GM19324 (cell line): Measurements from ENCODE around the gene VPS8.

Experiments used
- ATAC-seq: cut with Tn5 transposase; IDR thresholded peaks from one replicate; pipeline ENCODE4 v1.9.1; 2021; ENCODE audit warnings: mild to moderate bottlenecking, moderate library complexity; ENCODE audit not compliant: unreplicated experiment, low FRiP score

VPS8 gene

GRCh38 chr3:185037801-185038200, 225.8 kb downstream of the VPS8 start:
- ATAC-seq: no peak

GRCh38 chr3:185040425-185040824, 228.5 kb downstream of the VPS8 start:
- ATAC-seq: no peak

- no peak for ATAC-seq
These were observed 229.6 kb downstream of the VPS8 start for GRCh38 chr3:185041540-185041939.

GRCh38 chr3:185042312-185043050, 230.5 kb downstream of the VPS8 start:
- no peak for ATAC-seq

- no peak for ATAC-seq
These were observed 234.2 kb downstream of the VPS8 start for GRCh38 chr3:185046164-185046515.

GRCh38 chr3:185046603-185047002, 234.6 kb downstream of the VPS8 start:
- ATAC-seq: no peak

- ATAC-seq: no peak
These were observed 237.7 kb downstream of the VPS8 start for GRCh38 chr3:185049710-185050109.

GRCh38 chr3:185051801-185052200, 239.8 kb downstream of the VPS8 start:
- ATAC-seq: no peak

GRCh38 chr3:185052631-185053030, 240.7 kb downstream of the VPS8 start:
- no peak for ATAC-seq

GRCh38 chr3:185056908-185057307, 244.9 kb downstream of the VPS8 start:
- no peak for ATAC-seq

- ATAC-seq: no peak
These were observed 245.9 kb downstream of the VPS8 start for GRCh38 chr3:185057829-185058228.

GRCh38 chr3:185058796-185059195, 246.8 kb downstream of the VPS8 start:
- no peak for ATAC-seq

- no peak for ATAC-seq
These were observed 247.8 kb downstream of the VPS8 start for GRCh38 chr3:185059766-185060165.

- no peak for ATAC-seq
These were observed 248.7 kb downstream of the VPS8 start for GRCh38 chr3:185060655-185061054.

GRCh38 chr3:185062191-185062590, 250.2 kb downstream of the VPS8 start:
- ATAC-seq: no peak

- ATAC-seq: no peak
These were observed 251.5 kb downstream of the VPS8 start for GRCh38 chr3:185063431-185063830.

- no peak for ATAC-seq
These were observed 253.1 kb downstream of the VPS8 start for GRCh38 chr3:185065059-185065458.

- ATAC-seq: no peak
These were observed 254.3 kb downstream of the VPS8 start for GRCh38 chr3:185066251-185066650.

- ATAC-seq: no peak
These were observed 255.2 kb downstream of the VPS8 start for GRCh38 chr3:185067173-185067572.

GRCh38 chr3:185069037-185070030, 257.4 kb downstream of the VPS8 start:
- no peak for ATAC-seq

GRCh38 chr3:185070491-185071286, 258.7 kb downstream of the VPS8 start:
- ATAC-seq: no peak
